Aorta (tissue), 5 donors: Measurements from ENCODE around the gene SUSD4. TPM values are rescaled to one million over a fixed set of nuclear protein-coding genes. Genes with fewer than 3 reads are reported as not detected.

Experiments
- ATAC-seq: fragments of 200-7000 bp; cut with Tn5 transposase; one replicate; pipeline ENCODE4 v1.9.1; 2022; ENCODE audit warnings: moderate library complexity; ENCODE audit not compliant: low FRiP score
- DNase-seq, 2 donors: peaks; one replicate each; pipeline ENCODE4 v3.0.0-alpha.2; 2020
- H3K27ac ChIP-seq, 2 donors: one replicate each; pipeline ENCODE4 v1.5.1; 2013; ENCODE audit warnings: low read length in 2 of 2, mild to moderate bottlenecking in 2 of 2, moderate library complexity in 2 of 2, control low read depth in 1 of 2, inconsistent platforms in 1 of 2, low read depth in 1 of 2
- H3K27me3 ChIP-seq, 2 donors: one replicate each; pipeline ENCODE4 v1.6.1; 2013; ENCODE audit warnings: control low read depth in 1 of 2, low read length in 1 of 2, mild to moderate bottlenecking in 1 of 2, moderate library complexity in 1 of 2; ENCODE audit not compliant: insufficient read depth in 2 of 2, control insufficient read depth in 1 of 2
- H3K36me3 ChIP-seq, 2 donors: one replicate each; pipeline ENCODE4 v1.6.1; 2013; ENCODE audit warnings: control low read depth in 1 of 2, low read length in 1 of 2, mild to moderate bottlenecking in 1 of 2; ENCODE audit not compliant: insufficient read depth in 2 of 2, control insufficient read depth in 1 of 2
- H3K4me1 ChIP-seq, 2 donors: one replicate each; pipeline ENCODE4 v1.6.1; 2013; ENCODE audit warnings: low read length in 2 of 2, control low read depth in 1 of 2, mild to moderate bottlenecking in 1 of 2, moderate library complexity in 1 of 2; ENCODE audit not compliant: insufficient read depth in 2 of 2, control insufficient read depth in 1 of 2
- H3K4me3 ChIP-seq, 2 donors: one replicate each; pipeline ENCODE4 v1.5.1; 2013; ENCODE audit warnings: low read length in 2 of 2, control low read depth in 1 of 2, mild to moderate bottlenecking in 1 of 2
- H3K9me3 ChIP-seq: one replicate; pipeline ENCODE4 v1.6.1; 2013; ENCODE audit warnings: mild to moderate bottlenecking, low read length; ENCODE audit not compliant: control insufficient read depth
- WGBS, 2 donors: extraction: QIAGEN DNeasy Blood & Tissue Kit; methylation state at CpG; one replicate each; pipeline ENCODE4 v1.1.7; 2013; 5-methylcytosine and 5-hydroxymethylcytosine counted together
- intact Hi-C, 2 donors: fragments of 100-400 bp; cut with DNase I; formaldehyde crosslinking; loops; one replicate each; pipeline versions ENCODE4 v1.14.2 to v1.15.0; 2022
- polyA plus RNA-seq, 2 donors: library from polyadenylated mRNA; stranded (reverse); fragments of 200-250 nt; gene quantifications; one replicate each; pipeline ENCODE4 v1.2.3, GENCODE V29; 2013
- total RNA-seq, 2 donors: library from RNA; stranded (reverse); fragmentation: NEBNext Ultra II Directional; extraction: Animal tissue kit (Norgen Biotek cat#: 25700); gene quantifications; one replicate each; pipeline ENCODE4 v1.2.1, GENCODE V29; 2021
- donor health status: healthy with polysubstance abuse.
- donor health status: Bipolar disorder and iron deficiency.
- donor health status: DM: no; HTN: no; CAD: no.
- donor health status: DM: no; HTN: no; CAD: no.
- donor health status: DM: yes; HTN: yes; CAD: no.

SUSD4 gene
- total and polyA plus RNA-seq, 4 donors, result 0.46 to 0.81 (median 0.57) TPM

- H3K4me1 ChIP-seq, result no peaks in the 10 kb centered on the region
- no peak overlapping the region for H3K27ac ChIP-seq
- no peaks in the 10 kb centered on the region for H3K9me3 ChIP-seq
- intact Hi-C loops, result no loop called here
- no peaks in the 10 kb centered on the region for H3K36me3 ChIP-seq
- WGBS, 2 donors, result 83 to 85% methylated on average over 3 of the region's 3 CpGs
- DNase-seq, result no peak
- ATAC-seq, result peak; percentile 78
- no peaks in the 10 kb centered on the region for H3K27me3 ChIP-seq
- no peak overlapping the region for H3K4me3 ChIP-seq
Measured at GRCh38 chr1:223175633-223176032, 188.3 kb downstream of the SUSD4 start.

DNA sequence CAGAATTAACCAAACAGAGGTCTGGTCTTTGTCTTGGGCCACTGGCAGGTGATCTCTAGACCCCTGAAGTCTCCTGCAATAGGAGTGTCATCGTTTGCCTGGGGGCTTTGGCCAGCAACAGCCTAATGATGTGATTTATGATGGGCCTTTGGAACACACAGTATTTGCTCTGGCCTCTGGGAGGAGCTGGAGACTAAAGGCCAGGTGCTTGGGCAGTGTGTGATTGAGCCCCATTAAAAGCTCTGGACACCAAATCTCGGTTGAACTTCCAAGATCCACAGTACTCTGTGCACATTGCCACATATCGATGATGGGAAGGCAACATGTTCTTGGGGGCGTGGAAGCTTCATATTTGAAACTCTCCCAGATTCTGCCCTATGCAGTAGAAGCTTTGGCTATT, 188.9 kb downstream of the SUSD4 start:
- intact Hi-C loops, result no loop called here
- peak; percentile 15 for ATAC-seq
- DNase-seq, result no peak
- no peaks in the 10 kb centered on the region for H3K4me1 ChIP-seq
- no peak overlapping the region for H3K27ac ChIP-seq
- WGBS, 2 donors, result 54 to 56% methylated on average over 4 of the region's 4 CpGs
- no peaks in the 10 kb centered on the region for H3K9me3 ChIP-seq
- no peak overlapping the region for H3K4me3 ChIP-seq
- H3K36me3 ChIP-seq, result no peaks in the 10 kb centered on the region
- no peaks in the 10 kb centered on the region for H3K27me3 ChIP-seq

Other genes starting within 250 kb of the SUSD4 start
- 10 to 100 TPM in 1 of 2 donors, 1 to 10 TPM in 1; 4.9 to 20.9 TPM for gene TLR5, start 220.9 kb downstream of the SUSD4 start, total RNA-seq
- gene TLR5, start 220.9 kb downstream of the SUSD4 start, polyA plus RNA-seq, result 1 to 10 TPM in 1 of 2 donors, under 1 TPM in 1; 0.20 to 2.0 TPM
- gene CCDC185, start 29.2 kb upstream of the SUSD4 start, total RNA-seq, result not detected
- not detected for gene CCDC185, start 29.2 kb upstream of the SUSD4 start, polyA plus RNA-seq